CMK (cell line): ENCODE measurements around the gene LY6G5C.
A peak's percentile ranks its signal among the peaks of the same experiment; 100 is the strongest.
"Not testable (repeated sequence)": the region's sequence is repeated elsewhere in the genome, so short reads cannot be mapped to it uniquely, and the experiment has no call there.

Experiments used
- DNase-seq: peaks from one replicate; pipeline ENCODE4 v3.0.0-alpha.2; 2010; ENCODE audit warnings: low read depth

Gene LY6G5C

DNA sequence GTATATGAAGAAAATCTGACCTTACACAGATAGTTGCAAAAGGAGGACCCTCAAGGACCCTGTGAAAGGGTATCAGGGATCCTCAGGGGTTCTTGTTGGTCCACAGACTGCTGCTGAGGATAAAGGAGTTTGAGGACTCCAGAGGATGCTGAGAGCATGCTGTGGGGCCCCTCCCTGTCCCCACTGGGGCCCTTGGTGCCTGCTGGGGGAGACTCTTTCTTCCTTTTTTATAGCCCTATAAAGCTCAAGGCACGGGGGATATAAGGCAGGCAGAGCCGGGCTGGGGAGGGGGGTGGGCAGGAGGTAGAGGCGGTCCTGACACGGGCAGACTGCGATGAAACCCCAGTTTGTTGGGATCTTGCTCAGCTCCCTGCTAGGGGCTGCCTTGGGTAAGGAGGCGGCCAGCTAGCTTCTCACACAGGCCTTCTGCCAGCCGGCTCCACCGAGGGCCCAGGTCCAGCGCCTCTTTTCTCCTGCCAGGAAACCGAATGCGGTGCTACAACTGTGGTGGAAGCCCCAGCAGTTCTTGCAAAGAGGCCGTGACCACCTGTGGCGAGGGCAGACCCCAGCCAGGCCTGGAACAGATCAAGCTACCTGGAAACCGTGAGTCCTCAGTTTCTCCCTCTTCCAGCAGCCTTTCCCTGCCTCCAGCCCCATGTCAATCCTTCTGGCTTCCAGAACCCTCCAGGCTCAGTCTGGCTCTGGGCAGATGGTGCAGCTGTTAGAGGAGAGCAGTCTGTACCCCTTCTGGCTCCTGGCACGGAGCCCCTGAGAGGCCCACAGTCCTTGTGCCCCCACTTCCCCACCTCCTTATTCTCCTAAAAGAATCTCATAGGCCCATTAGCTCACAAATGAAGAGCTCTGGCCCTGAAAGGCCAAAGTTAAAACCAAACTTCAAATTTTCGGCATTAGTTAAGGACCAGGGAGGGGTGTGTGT, 34.4 kb upstream of the LY6G5C start, which contains the start of gene LY6G6D:
TSS of gene LY6G6D (plus strand) at position 327 of the 937 bp plus-strand sequence. CDS start at position 335, 8 bp downstream.
- DNase-seq: no peak

DNA sequence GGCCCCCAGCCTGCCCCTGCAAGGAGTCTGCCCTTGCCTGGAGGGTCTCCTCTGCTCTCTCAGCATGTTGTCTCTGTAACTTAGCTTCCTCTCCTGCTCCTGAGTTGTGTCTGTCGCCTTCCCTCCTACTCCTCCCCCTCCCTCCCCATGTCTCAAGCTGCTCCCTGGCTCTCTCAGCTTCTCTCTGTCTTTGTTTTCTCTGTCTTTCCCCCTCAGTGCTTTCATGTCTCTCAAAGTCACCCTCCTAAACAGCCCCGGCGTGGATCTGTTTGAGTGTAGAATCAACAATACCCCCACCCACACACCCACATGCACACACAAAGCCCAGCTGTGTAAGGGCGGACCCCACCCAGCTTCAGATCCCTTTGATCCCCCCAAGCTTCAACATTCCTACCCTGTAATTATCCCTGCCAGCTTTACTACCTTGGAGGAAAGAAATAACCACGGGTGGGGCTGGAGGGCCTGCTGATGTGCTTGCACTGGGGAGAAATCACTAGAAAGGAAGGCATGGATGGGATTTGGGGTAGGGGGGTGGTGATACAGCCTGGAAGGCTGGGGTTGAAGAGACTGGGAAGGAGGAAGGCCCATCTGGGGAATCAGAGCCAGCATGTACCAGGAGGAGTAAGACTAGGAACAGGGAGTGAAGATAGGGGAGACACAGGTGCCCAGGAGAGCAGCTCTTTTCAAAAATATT, 33.3 kb upstream of the LY6G5C start:
- no peak for DNase-seq

DNA sequence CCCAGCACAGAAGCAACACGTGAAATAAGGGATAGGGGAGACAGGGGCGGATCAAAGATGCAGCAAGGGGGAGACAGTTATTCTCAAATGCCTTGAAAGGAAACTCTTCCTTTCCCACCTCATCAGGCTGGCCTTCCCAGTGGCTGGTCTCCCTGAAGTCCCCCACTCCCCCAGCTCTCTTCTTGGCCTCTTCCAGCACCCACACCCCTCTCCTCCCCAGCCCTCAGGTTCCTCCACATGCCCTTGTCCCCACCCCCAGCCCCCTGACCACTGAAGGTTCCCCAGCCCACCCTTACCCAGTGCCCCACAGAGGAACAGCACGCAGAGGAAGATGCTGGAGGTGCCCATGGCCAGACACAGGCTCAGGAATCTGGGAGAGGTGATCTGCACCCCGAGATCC, 32.6 kb upstream of the LY6G5C start:
- DNase-seq: no peak

DNA sequence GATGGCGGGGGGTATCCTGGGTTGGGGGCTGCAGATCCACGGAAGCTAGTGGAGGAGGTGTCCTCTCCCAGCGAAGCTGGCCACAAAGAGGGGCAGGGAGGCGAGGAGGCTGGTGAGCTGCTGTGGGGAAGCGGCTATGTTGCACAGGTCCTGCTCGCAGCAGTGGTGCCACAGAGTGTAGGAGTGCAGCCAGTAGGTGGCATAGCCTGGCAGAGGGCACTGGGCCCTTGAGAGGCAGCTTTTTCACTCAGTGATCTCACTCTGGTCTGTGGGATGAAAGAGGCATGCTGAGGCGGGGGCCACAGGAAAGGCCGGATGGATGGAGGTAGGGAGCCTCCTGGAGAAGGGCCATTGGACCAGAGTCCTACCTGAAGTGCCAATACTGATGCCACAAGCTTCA, 31.4 kb upstream of the LY6G5C start:
- no peak for DNase-seq

DNA sequence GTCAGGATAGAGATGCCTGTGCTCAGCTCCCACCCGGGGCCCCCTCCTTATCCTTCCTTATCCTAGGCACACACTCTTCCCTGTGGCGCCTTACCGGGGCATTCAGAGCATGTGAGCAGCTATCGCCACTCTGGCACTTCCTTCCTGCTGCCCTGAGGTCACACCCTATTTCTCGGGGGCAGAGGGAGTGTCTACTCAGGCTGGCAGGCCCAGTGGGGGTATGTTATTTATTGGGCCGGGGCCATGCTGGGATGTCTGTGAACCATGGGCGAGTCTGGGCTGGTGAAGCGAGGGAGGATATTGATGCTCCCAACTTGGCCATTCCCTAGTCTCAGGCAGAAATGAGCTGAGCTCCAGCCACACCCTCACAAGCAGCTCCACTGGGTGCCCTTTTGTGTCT, 30.4 kb upstream of the LY6G5C start:
- peak; percentile 97 for DNase-seq

DNA sequence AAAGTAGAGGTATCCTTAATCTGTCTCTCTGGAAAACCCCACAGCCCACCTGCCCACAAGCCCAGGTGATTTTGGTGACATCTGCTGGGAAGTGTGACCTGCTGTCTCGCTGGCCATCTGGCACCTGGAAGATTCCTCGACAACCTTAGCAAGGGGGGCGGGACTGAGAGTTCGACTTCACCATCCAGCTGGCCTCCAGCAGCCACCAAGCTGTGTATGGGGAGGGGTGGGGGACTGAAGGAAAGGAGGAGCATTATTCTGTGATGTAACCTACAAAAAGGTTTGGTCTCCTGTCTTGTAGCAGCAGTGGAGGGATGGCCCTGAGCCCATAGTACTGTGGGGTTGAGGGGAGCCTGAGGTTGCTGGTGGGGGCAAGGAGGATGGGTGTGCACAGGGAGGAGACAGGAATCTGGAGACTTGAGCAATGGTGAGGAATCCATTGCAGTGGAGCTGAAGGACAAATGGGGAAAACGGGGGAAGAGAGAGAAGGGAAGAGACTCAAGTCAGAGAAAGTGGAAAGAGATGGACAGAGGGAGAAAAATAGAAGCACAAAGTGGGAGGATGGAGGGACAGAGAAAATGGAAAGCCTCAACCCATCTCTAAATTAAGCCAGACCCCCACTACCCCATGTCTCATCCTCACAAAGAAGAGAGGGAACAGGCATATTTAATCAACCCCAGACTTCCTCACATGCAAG, 29.8 kb upstream of the LY6G5C start:
- peak; percentile 47 for DNase-seq

DNA sequence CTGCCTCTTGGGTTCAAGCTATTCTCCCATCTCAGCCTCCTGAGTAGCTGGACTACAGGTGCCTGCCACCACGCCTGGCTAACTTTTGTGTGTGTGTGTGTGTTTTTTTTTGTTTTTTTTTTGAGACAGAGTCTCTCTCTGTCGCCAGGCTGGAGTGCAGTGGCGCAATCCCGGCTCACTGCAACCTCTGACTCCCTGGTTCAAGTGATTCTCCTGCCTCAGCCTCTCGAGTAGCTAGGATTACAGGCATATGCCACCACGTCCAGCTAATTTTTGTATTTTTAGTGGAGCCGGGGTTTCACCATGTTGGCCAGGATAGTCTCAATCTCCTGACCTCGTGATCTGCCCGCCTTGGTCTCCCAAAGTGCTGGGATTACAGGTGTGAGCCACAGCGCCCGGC, 28.3 kb upstream of the LY6G5C start:
- not testable (repeated sequence) for DNase-seq

DNA sequence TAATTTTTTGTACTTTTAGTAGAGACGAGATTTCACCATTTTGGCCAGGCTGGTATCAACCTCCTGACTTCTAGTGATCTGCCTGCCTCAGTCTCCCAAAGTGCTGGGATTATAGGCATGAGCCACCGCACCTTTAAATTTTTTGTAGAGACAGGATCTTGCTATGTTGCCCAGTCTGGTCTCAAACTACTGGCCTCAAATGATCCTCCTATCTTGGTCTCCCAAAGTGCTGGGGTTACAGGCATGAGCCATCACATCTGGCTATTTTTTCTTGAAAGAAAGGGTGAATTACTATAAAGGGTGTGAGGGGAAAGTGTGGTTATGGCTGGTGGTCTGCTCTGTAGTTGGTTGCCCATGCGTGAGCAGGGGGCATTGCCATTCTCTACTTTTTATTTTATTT, 27.4 kb upstream of the LY6G5C start:
- no peak for DNase-seq

DNA sequence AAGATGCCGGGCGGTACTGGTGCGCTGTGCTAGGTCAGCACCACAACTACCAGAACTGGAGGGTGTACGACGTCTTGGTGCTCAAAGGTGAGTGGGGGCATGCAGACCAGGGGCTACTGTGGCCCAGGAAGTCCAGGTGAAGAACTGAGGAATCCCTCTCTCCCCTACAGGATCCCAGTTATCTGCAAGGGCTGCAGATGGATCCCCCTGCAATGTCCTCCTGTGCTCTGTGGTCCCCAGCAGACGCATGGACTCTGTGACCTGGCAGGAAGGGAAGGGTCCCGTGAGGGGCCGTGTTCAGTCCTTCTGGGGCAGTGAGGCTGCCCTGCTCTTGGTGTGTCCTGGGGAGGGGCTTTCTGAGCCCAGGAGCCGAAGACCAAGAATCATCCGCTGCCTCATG, 26.8 kb upstream of the LY6G5C start:
- DNase-seq: no peak

DNA sequence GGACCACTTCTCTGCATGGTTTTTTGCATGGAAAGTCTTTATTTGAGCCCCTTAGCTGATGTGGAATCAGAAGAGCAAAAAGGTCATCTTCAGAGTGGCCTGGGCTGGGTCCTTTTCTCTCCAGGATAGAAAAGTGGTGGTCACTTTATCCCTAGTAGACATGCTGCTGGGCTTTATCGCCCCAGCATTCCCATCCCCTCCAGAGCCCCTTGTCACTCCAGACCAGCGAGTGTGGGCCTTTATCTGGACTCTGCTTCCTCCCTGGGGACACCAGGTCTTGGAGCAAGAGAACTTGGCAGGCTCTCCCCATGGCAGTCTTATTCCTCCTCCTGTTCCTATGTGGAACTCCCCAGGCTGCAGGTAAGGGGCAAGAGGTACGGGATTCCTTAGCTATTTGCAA, 25.7 kb upstream of the LY6G5C start, which contains the start of gene LY6G6F:
TSS of gene LY6G6F (plus strand) at position 268 of the 400 bp plus-strand sequence. CDS start at position 309, 41 bp downstream.
- DNase-seq: no peak

DNA sequence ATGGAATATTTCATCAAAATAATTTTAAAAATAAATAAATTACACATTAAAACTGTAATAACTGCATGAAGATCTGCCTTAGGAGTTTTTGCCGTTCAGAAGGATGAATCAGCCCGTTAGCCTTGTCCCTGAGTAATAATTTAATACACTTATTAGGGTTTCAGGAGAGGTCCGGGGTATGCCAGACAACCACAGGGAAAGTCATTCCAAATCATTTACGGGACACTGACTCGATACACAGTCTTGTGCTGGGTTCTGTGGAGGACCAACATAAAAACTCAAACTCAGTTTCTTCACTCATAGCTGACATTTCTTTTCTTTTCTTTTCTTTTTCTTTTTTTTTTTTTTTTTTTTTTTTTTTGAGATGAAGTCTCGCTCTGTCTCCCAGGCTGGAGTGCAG, 25.1 kb upstream of the LY6G5C start:
- no peak for DNase-seq

DNA sequence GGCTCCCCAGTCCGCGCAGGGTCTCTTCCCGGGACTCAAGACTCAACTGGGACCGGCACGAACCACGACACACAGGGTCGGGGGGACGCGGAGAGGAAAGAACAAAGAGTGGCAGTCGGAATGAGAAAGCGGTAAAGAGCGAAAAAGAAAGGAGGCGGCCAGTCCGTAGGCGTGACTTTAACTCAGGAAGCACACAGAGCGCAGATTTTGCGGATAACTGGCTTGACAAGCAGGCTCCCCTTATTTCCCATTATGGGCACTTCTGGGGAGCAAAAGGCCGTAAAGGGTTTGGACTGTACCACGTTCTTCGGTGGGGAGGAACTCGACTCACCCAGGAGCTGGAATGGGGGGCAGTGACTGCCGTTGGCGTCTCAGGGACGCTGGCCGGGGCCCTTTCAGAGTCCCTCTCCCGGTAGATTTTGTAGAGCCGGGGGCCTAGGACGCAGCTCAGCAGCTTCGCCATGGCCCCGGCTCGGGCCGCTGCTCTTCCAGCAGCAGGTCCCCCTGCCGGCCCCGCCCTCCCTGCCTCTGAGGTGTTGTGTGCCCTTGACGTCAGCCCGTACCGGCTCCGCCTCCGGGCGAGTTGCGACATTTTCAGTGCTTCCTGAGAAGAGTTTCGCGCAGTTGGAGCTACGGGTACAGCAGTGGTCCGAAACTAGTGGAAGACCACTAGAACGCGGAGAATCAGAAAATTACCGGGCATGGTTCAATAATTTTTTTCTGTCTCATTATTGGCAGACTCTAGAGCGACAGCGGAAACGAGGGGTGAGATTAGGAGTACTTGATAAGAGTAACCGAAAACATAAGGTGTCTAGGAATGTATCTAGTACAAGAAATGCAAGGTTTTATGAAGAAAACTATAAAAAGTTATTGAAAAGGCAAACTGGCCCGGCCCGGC, 22.2 kb upstream of the LY6G5C start, which contains the start of gene ABHD16A:
TSS of gene ABHD16A (minus strand) at position 506 of the 898 bp plus-strand sequence. CDS start at position 463, 43 bp downstream.
- DNase-seq: peak; percentile 98

DNA sequence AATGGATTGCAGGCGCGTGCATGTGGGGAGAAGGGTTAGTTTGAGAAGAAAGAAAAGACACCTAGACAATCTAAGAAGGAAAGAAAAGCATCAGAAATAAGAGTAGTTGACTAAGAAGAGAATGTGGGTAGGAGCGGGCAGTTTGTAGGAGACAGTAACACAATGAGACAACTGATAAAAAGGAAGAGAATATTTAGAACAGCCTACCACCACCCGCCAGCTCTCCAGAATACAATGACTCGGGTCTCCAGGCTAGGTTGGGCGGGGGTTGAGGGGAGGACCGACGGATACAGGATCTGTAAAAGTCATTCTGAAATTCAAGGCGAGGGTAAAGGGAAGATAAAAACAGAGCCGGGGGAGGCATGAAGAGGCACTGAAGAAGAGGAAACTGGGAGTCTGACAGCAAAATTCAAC, 21.5 kb upstream of the LY6G5C start:
- DNase-seq: no peak

DNA sequence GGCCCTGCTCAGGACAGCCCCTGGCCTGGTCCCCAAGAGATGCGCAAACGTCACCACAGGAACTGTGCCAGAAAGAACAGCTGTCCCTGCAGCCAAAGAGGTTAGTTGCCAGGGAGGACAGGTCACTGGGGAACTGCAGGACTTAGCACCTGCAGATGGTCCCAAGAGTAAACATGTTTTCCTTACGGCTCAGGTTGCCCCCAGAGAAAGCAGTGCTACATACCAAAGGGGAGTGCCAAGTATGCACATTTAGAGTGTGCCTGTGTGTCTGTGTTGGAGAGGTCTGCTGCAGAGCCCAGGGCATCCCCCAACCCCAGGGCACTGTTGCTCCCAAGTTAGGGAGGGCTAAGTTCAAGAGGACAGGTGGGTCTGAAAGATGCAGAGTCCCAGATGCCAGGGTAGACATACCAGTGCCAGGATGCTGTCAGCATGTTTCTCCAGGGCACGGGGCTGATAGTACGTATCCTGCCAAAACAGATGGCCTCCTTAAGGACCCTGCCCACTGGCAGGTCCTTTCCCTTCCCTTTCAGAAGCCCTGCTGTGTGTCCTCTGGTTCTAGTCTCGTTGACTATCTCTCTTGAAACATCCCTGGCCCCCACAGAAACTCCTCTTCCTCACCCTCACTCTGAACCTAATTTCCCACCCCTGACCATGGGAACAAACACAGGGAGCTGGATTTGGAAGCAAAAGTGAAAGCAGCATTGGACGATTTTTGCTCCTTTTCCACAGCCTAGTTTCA, 21.0 kb upstream of the LY6G5C start:
- DNase-seq: peak; percentile 77

DNA sequence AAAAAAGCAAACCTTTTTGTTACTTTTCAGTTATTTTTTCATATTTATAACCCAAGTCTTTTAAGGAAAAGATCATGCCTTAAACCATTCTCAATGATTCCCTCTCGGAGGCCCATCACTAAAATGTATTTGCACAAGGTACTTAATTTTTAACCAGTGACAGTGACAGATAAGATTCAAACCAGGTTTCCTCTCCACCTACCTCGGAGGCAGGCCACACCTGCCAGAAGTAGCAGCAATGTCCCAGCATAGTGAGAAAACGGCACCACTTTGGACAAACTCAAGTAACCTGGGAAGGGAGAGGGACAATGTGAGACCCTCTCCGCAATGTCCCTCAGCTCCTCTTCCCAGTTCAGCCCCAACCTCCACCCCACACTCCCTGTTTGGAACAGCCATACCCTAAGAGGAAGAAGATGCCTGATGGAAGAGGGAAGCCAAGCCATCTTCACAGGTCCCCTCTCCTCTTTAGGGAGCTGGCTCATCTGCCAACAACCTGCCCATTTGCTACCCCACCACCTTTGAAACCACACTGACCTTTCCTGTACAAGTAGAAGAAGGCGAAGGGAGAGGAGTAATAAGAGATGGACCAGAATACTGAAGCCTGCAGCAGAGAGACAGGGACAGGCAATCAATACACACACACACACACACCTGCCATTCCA, 20.0 kb upstream of the LY6G5C start:
- DNase-seq: no peak

DNA sequence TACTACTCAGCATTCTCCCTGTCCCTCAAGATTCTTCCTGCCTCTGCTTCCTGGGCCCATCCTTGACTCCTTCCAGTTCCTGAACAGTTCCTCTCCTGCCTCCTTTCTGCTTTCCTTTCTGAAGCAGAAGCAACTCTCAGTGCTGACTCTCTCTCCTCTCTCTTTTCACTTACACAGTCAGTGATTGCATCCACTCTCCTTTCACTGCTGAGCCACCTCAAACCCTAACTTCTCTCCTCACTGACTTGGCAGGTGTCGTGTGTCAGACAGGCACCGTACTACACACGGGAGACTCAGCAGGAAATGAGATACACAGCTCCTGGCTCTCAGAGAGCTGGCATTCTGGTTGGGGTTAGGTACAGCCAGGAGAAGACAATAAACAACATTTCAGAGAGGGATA, 16.7 kb upstream of the LY6G5C start:
- DNase-seq: no peak

DNA sequence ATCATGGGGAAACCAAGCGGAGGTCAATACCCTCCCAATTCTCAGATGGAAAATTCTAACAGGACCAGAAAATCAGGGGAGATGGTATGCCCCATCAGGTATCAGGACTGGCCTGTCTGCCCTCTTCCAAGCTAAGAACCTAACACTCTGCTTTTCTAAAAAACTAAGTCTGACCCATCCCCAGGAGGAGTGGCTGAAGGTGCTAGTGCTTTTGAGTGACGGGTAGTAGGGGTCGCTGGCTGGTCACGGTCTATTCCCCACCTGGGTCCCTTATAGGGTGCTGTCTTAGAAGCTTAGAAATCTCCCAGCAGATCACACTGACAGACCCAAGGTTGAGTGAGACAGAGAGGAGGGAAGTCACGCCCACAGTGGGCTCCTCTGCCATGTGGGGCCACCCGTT, 12.7 kb upstream of the LY6G5C start:
- DNase-seq: no peak

DNA sequence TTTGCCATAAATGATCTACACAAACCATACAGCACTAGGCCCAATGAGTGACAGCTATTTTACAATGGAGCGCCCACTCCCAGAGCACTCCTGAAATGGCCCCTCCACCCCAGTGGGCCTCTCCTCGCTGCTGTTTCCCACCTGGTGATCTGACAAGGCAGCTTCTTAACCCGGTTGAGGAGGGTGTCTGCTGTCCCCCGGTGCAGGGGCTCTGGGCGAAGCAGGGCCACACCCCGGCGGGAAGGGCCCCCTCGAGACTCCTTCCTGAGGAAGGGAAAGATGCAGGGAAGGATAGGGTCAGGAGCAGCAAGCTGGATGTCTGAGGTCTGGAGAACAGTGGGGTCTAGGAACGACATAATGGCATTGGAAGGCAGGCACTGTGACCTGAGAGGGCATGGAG, 12.0 kb upstream of the LY6G5C start:
- no peak for DNase-seq

DNA sequence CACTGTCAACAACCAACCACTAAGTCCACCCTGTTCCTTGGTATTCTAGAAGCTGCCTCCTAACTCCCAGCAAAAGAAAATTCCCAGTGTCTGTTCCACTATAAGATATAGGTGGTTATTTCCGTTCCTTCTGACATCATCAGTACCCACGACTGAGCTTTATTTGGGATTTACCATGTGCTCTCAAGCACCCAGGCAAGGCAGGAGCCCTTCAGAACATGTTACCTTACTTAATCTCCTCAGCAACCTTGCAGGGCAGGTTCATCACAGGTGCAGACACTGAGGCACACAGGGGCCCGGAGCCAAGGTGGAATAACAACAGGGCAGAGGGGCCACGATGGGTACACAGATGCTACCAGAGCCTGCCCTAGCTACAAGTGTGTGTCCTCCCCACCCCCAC, 11.5 kb upstream of the LY6G5C start:
- DNase-seq: no peak

DNA sequence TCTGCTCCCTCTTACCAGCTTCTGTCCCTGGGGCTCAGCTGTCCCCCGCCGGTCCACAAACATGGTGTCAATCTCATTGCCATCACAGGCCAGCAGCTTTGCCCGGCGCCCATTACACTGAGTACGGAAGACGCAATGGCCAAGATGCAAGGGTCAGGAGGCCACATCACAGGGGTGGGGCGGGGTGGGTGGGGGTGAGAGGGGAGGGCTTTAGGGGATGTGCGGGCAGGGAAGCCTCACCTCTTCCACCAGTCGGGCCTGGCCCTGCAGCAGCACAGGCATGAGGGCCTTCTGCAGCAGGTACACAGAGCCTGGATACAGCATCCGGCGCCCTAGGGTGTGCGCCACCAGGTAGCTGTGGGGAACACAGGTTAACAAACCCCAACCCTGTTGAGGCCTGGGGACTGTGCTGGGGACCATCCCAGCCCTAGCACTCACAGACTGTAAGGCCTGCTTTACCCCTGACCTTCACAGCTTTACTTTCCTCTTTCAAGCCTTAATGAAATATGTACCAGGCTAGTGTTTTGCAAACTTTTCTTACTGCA, 10.8 kb upstream of the LY6G5C start:
- no peak for DNase-seq
